ENCODE data around the gene ENOX2. TPM values are rescaled to one million over a fixed set of nuclear protein-coding genes. Genes with fewer than 3 reads are reported as not detected.

Gene ENOX2
- total RNA-seq, 1 donor from 2014 or later = 3.3 TPM

GRCh38 chrX:130658310-130658709 is 244.7 kb downstream of the ENOX2 start:
- FAIRE-seq (no peak), DNase-seq (ENCODE audit: low spot score in 2 of 2) (no peak)

GRCh38 chrX:130654409-130654950 is 248.5 kb downstream of the ENOX2 start:
- DNase-seq (ENCODE audit: low spot score in 2 of 2) (no peak), FAIRE-seq (no peak)

GRCh38 chrX:130652824-130653578 is 250.0 kb downstream of the ENOX2 start:
- FAIRE-seq = no peak
- no peak for DNase-seq (ENCODE audit: low spot score in 2 of 2)

GRCh38 chrX:130649738-130650137 is 253.3 kb downstream of the ENOX2 start:
- DNase-seq (ENCODE audit: low spot score in 2 of 2) (no peak), FAIRE-seq (no peak)

- FAIRE-seq = no peak
- no peak for DNase-seq (ENCODE audit: low spot score in 2 of 2)
These were observed 255.5 kb downstream of the ENOX2 start for GRCh38 chrX:130647468-130647867.

GRCh38 chrX:130645955-130646583 is 256.9 kb downstream of the ENOX2 start:
- no peak for DNase-seq (ENCODE audit: low spot score in 2 of 2)
- no peak for FAIRE-seq

- no peak for FAIRE-seq
- no peak for DNase-seq (ENCODE audit: low spot score in 2 of 2)
These were observed 265.4 kb downstream of the ENOX2 start for GRCh38 chrX:130637591-130637990.

- DNase-seq (ENCODE audit: low spot score in 2 of 2) = no peak
- FAIRE-seq = no peak
These were observed 266.7 kb downstream of the ENOX2 start for GRCh38 chrX:130636277-130636676.

GRCh38 chrX:130631011-130631410 is 272.0 kb downstream of the ENOX2 start:
- FAIRE-seq (no peak), DNase-seq (ENCODE audit: low spot score in 2 of 2) (no peak)

GRCh38 chrX:130628516-130628915 is 274.5 kb downstream of the ENOX2 start:
- FAIRE-seq = no peak
- DNase-seq (ENCODE audit: low spot score in 2 of 2) = no peak

- FAIRE-seq = no peak
- no peak for DNase-seq (ENCODE audit: low spot score in 2 of 2)
These were observed 276.5 kb downstream of the ENOX2 start for GRCh38 chrX:130626521-130626920.

- DNase-seq (ENCODE audit: low spot score in 2 of 2) (no peak), FAIRE-seq (no peak)
These were observed 277.6 kb downstream of the ENOX2 start for GRCh38 chrX:130625386-130625785.

- FAIRE-seq (no peak), DNase-seq (ENCODE audit: low spot score in 2 of 2) (no peak)
These were observed 279.5 kb downstream of the ENOX2 start for GRCh38 chrX:130623518-130623917.

GRCh38 chrX:130615941-130616340 is 287.1 kb downstream of the ENOX2 start:
- FAIRE-seq (no peak), DNase-seq (ENCODE audit: low spot score in 2 of 2) (no peak)

GRCh38 chrX:130607431-130607830 is 295.6 kb downstream of the ENOX2 start:
- FAIRE-seq (no peak), DNase-seq (ENCODE audit: low spot score in 2 of 2) (no peak)

GRCh38 chrX:130606425-130606824 is 296.6 kb downstream of the ENOX2 start:
- no peak for FAIRE-seq

GRCh38 chrX:130604882-130605281 is 298.1 kb downstream of the ENOX2 start:
- no peak for DNase-seq (ENCODE audit: low spot score in 2 of 2)
- FAIRE-seq = no peak

More at GRCh38 chrX:130606425-130606824, 296.6 kb downstream of the ENOX2 start:
- DNase-seq (ENCODE audit: low spot score in 2 of 2) = no peak

GRCh38 chrX:130594453-130594916 is 308.5 kb downstream of the ENOX2 start:
- no peak for FAIRE-seq

GRCh38 chrX:130593911-130594310 is 309.1 kb downstream of the ENOX2 start:
- DNase-seq (ENCODE audit: low spot score in 2 of 2) (no peak), FAIRE-seq (no peak)

More at GRCh38 chrX:130594453-130594916, 308.5 kb downstream of the ENOX2 start:
- DNase-seq (ENCODE audit: low spot score in 2 of 2) = no peak

- FAIRE-seq = no peak
- no peak for DNase-seq (ENCODE audit: low spot score in 2 of 2)
These were observed 310.8 kb downstream of the ENOX2 start for GRCh38 chrX:130592204-130592603.

GRCh38 chrX:130578906-130579305 is 324.1 kb downstream of the ENOX2 start:
- no peak for FAIRE-seq

GRCh38 chrX:130577431-130577830 is 325.6 kb downstream of the ENOX2 start:
- no peak for DNase-seq (ENCODE audit: low spot score in 2 of 2)

More at GRCh38 chrX:130578906-130579305, 324.1 kb downstream of the ENOX2 start:
- DNase-seq (ENCODE audit: low spot score in 2 of 2) = no peak

More at GRCh38 chrX:130577431-130577830, 325.6 kb downstream of the ENOX2 start:
- no peak for FAIRE-seq
